ENCODE data around the gene TEKTIP1. TPM values are rescaled to one million over a fixed set of nuclear protein-coding genes. Genes with fewer than 3 reads are reported as not detected.
A peak's percentile ranks its signal among the peaks of the same experiment; 100 is the strongest.
"Not testable (repeated sequence)": the region's sequence is repeated elsewhere in the genome, so short reads cannot be mapped to it uniquely, and the experiment has no call there.

TEKTIP1 gene
- total RNA-seq, 4 donors from 2014 or later: 2.5 to 5.2 TPM; not detected in 2

GRCh38 chr19:3506384-3507340 lies 32.3 kb upstream of the TEKTIP1 start:
- H3K4me1 ChIP-seq: peaks cover 5 to 23% (median 14%) of the 10 kb centered on the region in 4 donors
- WGBS, 2 donors (ENCODE audit: low coverage in 1 of 2): 0 to 1% methylated on average over 6 to 46 of the region's 69 CpGs
- H3K9me3 ChIP-seq: no peaks in the 10 kb centered on the region
- H3K27me3 ChIP-seq: no peaks in the 10 kb centered on the region
- H3K27ac ChIP-seq: peak overlapping the region; percentile 88 to 97 (median 94)
- intact Hi-C loops (cut with DNase I; ENCODE audit: low total_unique reads): no loop called here
- DNase-seq: peak; percentile 39
- no peak for TF ChIP-seq POLR2A (IDR thresholded peaks at IDR 0.05)
- no peak for TF ChIP-seq CTCF (IDR thresholded peaks at IDR 0.05)
- no peak for TF ChIP-seq EP300 (IDR thresholded peaks at IDR 0.05; ENCODE audit: low read depth)
- peak overlapping the region; percentile 95 to 99 (median 98) for H3K4me3 ChIP-seq
- H3K36me3 ChIP-seq: no peaks in the 10 kb centered on the region
- in situ Hi-C loops (cut with MboI; ENCODE audit: low pct_ligation_motif_present in 1 of 4, low pct_unique_long_range_greater_than_20kb in 1 of 4, low sequenced_read_pairs in 3 of 4): no loop called here

DNA sequence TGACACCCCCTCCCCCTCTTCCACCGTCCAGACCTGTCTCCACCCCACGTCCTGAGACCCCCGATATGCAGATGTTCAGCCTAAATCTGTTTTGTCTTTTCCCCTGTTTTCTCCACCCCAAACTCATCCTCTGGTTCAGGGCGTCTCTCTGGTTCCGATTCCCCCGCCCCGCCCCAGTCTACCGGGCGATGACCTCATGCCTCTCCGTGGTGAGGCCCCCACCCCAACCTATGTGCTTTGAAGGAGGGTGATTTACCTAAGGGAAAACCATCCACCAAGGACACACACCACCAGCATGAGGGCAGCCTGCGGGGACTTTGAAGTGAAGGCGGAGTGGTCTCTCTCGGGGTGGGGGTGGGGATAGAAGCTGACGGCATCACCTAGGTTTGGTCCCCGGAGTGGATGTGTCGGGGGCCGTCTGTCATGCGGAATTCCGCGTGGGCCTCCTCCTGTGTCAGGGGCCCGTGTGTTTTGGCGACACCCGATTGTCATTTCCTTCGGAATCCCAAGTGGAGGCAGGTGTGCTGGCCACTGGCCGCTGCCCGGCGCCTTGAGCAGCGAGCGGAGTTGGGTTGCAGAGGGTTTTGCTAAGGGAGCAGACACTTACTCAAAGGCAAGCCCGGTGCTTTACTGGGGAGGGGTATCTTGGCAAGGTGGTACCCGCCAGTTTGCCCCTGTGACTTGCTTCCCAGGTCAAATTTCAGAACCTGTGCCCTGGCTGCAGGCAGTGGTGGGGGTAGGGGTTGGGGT lies 31.4 kb upstream of the TEKTIP1 start:
- peaks cover 5 to 23% (median 14%) of the 10 kb centered on the region in 4 donors for H3K4me1 ChIP-seq
- peak overlapping the region; percentile 88 to 97 (median 94) for H3K27ac ChIP-seq
- intact Hi-C loops (cut with DNase I; ENCODE audit: low total_unique reads) (no loop called here), in situ Hi-C loops (cut with MboI; ENCODE audit: low pct_ligation_motif_present in 1 of 4, low pct_unique_long_range_greater_than_20kb in 1 of 4, low sequenced_read_pairs in 3 of 4) (no loop called here)
- peak overlapping the region; percentile 95 to 99 (median 98) for H3K4me3 ChIP-seq
- 28 to 51% methylated on average over 7 to 31 of the region's 31 CpGs for WGBS, 2 donors (ENCODE audit: low coverage in 1 of 2)
- peak; percentile 46 for DNase-seq
- TF ChIP-seq CTCF (IDR thresholded peaks at IDR 0.05): no peak
- no peak for TF ChIP-seq EP300 (IDR thresholded peaks at IDR 0.05; ENCODE audit: low read depth)
- no peak for TF ChIP-seq POLR2A (IDR thresholded peaks at IDR 0.05)
- no peak for TF ChIP-seq POLR2AphosphoS5 (IDR thresholded peaks at IDR 0.05)
- H3K9me3 ChIP-seq: no peaks in the 10 kb centered on the region
- H3K27me3 ChIP-seq: no peaks in the 10 kb centered on the region
- H3K36me3 ChIP-seq: no peaks in the 10 kb centered on the region

- intact Hi-C loops (cut with DNase I; ENCODE audit: low total_unique reads); H3K36me3 ChIP-seq; H3K4me3 ChIP-seq; DNase-seq; H3K27me3 ChIP-seq; in situ Hi-C loops (cut with MboI; ENCODE audit: low pct_ligation_motif_present in 1 of 4, low pct_unique_long_range_greater_than_20kb in 1 of 4, low sequenced_read_pairs in 3 of 4); H3K9me3 ChIP-seq: not testable (repeated sequence)
- WGBS, 2 donors (ENCODE audit: low coverage in 1 of 2): 20 to 96% methylated on average over 1 to 18 of the region's 18 CpGs
- Histone ChIP-seq H3K27ac (peak overlapping the region in 1 of 4 donors; percentile 94), H3K4me1 (peaks cover 5 to 23% (median 14%) of the 10 kb centered on the region in 4 donors)
These were observed 30.8 kb upstream of the TEKTIP1 start for GRCh38 chr19:3508121-3508661.

DNA sequence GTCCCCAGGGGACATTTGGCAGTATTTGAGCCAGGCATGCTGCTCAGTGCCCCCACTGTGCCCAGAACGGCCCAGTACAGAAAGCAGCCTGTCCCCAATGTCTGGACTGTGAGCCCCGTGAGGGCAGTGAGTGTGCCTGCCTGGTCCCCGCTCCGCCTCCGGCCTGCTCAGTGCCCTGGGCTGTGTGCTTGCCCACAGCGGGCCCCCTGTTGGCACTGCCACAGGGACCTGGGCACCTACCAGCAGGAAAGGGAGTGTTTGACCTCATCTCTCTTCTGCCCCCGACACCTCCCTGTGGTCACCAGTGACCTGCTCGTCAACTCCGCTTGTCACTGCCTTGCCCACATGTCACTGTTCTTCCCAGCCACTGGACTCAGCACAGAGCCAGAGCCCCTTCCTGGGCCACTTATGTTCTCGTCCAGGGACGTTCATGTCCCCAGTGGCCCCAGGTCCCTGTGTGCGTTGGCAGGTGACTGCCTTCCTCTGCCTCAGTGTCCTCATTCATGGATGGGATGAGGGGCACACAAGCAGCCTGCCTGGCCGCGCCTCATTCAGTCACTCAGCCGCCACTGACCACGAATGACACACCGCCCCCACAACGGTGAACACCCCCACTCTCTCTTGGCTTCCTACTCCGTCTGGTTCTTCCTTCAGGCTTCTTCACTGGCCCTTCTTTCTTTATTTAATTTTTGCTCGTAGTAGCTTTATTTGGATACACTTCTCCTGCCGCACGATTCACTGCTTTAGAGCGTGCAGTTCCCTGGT lies 30.0 kb upstream of the TEKTIP1 start:
- WGBS, 2 donors (ENCODE audit: low coverage in 1 of 2): 85 to 93% methylated on average over 3 to 23 of the region's 23 CpGs
- Histone ChIP-seq H3K27ac (no peak overlapping the region), H3K4me1 (peaks cover 5 to 23% (median 14%) of the 10 kb centered on the region in 4 donors), H3K9me3 (no peaks in the 10 kb centered on the region), H3K4me3 (no peak overlapping the region), H3K27me3 (no peaks in the 10 kb centered on the region), H3K36me3 (no peaks in the 10 kb centered on the region)
- DNase-seq: no peak
- in situ Hi-C loops (cut with MboI; ENCODE audit: low pct_ligation_motif_present in 1 of 4, low pct_unique_long_range_greater_than_20kb in 1 of 4, low sequenced_read_pairs in 3 of 4) (no loop called here), intact Hi-C loops (cut with DNase I; ENCODE audit: low total_unique reads) (no loop called here)
- TF ChIP-seq CTCF (IDR thresholded peaks at IDR 0.05) (no peak), POLR2AphosphoS5 (IDR thresholded peaks at IDR 0.05) (no peak), POLR2A (IDR thresholded peaks at IDR 0.05) (no peak), EP300 (IDR thresholded peaks at IDR 0.05; ENCODE audit: low read depth) (no peak)
